ENCODE measurements around the gene CAPRIN2.

DNA sequence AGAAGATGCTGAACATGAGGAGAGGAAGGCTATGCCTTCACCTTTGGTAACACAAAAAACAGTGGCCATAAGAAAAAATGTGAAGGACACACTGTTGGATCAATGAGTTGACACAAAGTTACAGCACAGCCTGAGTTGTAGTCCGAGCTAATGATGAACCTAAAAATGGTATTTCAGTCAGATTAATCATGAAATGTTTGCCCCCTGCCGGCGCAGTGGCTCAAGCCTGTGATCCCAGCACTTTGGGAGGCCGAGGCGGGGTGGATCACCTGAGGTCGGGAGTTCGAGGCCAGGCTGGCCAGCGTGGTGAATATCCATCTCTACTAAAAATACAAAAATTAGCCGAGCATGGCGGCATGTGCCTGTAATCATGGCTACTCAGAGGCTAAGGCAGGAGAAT lies 1.3 kb upstream of the CAPRIN2 start:
- TF ChIP-seq TAF1 (IDR thresholded peaks at IDR 0.05; ENCODE audit: borderline replicate concordance, low read depth, low read length) (no peak), POLR2A (IDR thresholded peaks at IDR 0.05; ENCODE audit: low read depth, low read length) (no peak), POLR2AphosphoS5 (IDR thresholded peaks at IDR 0.05; ENCODE audit: low read depth, low read length) (no peak)

Measured in GM12892 (cell line).